Caco-2 (cell line): Measurements from ENCODE around the gene TRAF4. TPM values are rescaled to one million over a fixed set of nuclear protein-coding genes. Genes with fewer than 3 reads are reported as not detected.

Experiments
- BruUV-seq: library from RNA; stranded (reverse); fragments of 400-500 nt; replicated peaks from 2 replicates; lab custom pipeline; 2021; lab: Mats Ljungman, UMichigan
- CTCF ChIA-PET: fragments of 300-600 bp; sonication (Branson Sonifier 250); formaldehyde crosslinking; loops from one replicate; lab custom pipeline; 2022; ENCODE audit warnings: antibody characterized with exemption; lab: Charles Lee
- POLR2A ChIA-PET: fragments of 300-600 bp; sonication (Branson Sonifier 250); formaldehyde crosslinking; loops from one replicate; lab custom pipeline; 2022; ENCODE audit warnings: antibody characterized with exemption; lab: Charles Lee
- DNase-seq, 2 experiments: peaks; one replicate each; pipeline versions ENCODE4 v3.0.0 to v3.0.0-alpha.2; 2020 to 2022
- H3K27me3 ChIP-seq: replicated peaks from 2 replicates; pipeline ENCODE4 v1.6.0; 2011; ENCODE audit warnings: low read length; ENCODE audit not compliant: control insufficient read depth, insufficient read depth
- H3K36me3 ChIP-seq: 2 replicates; pipeline ENCODE4 v1.5.1; 2011; ENCODE audit warnings: low read length; ENCODE audit not compliant: control insufficient read depth, insufficient read depth
- H3K4me1 ChIP-seq: fragments of 250-450 bp; sonication (Bioruptor Pico); 2 replicates; pipeline ENCODE4 v1.5.1; 2020; ENCODE audit warnings: mild to moderate bottlenecking
- H3K4me3 ChIP-seq: 2 replicates; pipeline ENCODE4 v1.5.1; 2011; ENCODE audit warnings: low read depth, mild to moderate bottlenecking, control low read depth, low read length
- H3K9me3 ChIP-seq: fragments of 250-450 bp; sonication (Bioruptor Pico); 2 replicates; pipeline ENCODE4 v1.5.1; 2020; ENCODE audit warnings: mild to moderate bottlenecking, moderate library complexity
- H3K27ac Mint-ChIP-seq: one replicate; pipeline ENCODE4 v1.8.0; 2022; ENCODE audit warnings: mixed read lengths; ENCODE audit not compliant: unreplicated experiment
- H3K27me3 Mint-ChIP-seq: one replicate; pipeline ENCODE4 v1.8.0; 2022; ENCODE audit warnings: mixed read lengths; ENCODE audit not compliant: insufficient read depth, unreplicated experiment
- H3K36me3 Mint-ChIP-seq: one replicate; pipeline ENCODE4 v1.8.0; 2022; ENCODE audit warnings: mild to moderate bottlenecking, mixed read lengths; ENCODE audit not compliant: insufficient read depth, unreplicated experiment
- H3K4me1 Mint-ChIP-seq: one replicate; pipeline ENCODE4 v1.8.0; 2022; ENCODE audit warnings: low read depth, mixed read lengths; ENCODE audit not compliant: unreplicated experiment
- H3K4me3 Mint-ChIP-seq: one replicate; pipeline ENCODE4 v1.8.0; 2022; ENCODE audit warnings: mild to moderate bottlenecking, moderate library complexity, mixed read lengths; ENCODE audit not compliant: unreplicated experiment
- H3K9me3 Mint-ChIP-seq: one replicate; pipeline ENCODE4 v1.8.0; 2022; ENCODE audit warnings: mixed read lengths; ENCODE audit not compliant: unreplicated experiment
- CTCF ChIP-seq, 2 experiments: fragments of 200-600 bp in 1 of 2; IDR thresholded peaks; 1 replicate in 1 of 2; 2 replicates in 1 of 2; pipeline versions ENCODE4 v1.5.1 to v1.8.0; 2011 to 2022; ENCODE audit warnings: antibody characterized with exemption in 1 of 2, control low read depth in 1 of 2, inconsistent platforms in 1 of 2, low read depth in 1 of 2, low read length in 1 of 2, mild to moderate bottlenecking in 1 of 2, moderate library complexity in 1 of 2; ENCODE audit not compliant: insufficient read depth in 1 of 2, severe bottlenecking in 1 of 2, unreplicated experiment in 1 of 2
- intact Hi-C: fragments of 100-400 bp; cut with micrococcal nuclease; formaldehyde crosslinking; loops from one replicate; pipeline ENCODE4 v1.10.0; 2022; ENCODE audit not compliant: unreplicated experiment
- total RNA-seq: library from RNA; stranded (reverse); gene quantifications from 2 replicates; pipeline ENCODE4 v1.2.3, GENCODE V29; 2022

The TRAF4 gene
- total RNA-seq, 1 experiment from 2014 or later, result 140 TPM

GRCh38 chr17:28749516-28750177 is 5.8 kb downstream of the TRAF4 start:
- Histone ChIP-seq H3K4me3 (no peak overlapping the region), H3K27me3 (no peaks in the 10 kb centered on the region), H3K4me1 (peaks cover 28% of the 10 kb centered on the region), H3K36me3 (peaks cover 24% of the 10 kb centered on the region), H3K9me3 (no peaks in the 10 kb centered on the region)
- H3K27ac Mint-ChIP-seq, result peak overlapping the region; percentile 81
- TF ChIP-seq CTCF (IDR thresholded peaks at IDR 0.05; ENCODE audit: insufficient read depth in 1 of 2, low read depth in 1 of 2, low read length in 1 of 2, severe bottlenecking in 1 of 2, unreplicated experiment in 1 of 2), result no peak
- peaks cover 12% of the 10 kb centered on the region for H3K4me1 Mint-ChIP-seq
- DNase-seq, result no peak
- H3K4me3 Mint-ChIP-seq, result no peak overlapping the region
- H3K27me3 Mint-ChIP-seq, result no peaks in the 10 kb centered on the region
- BruUV-seq, result no TSS peak
- POLR2A ChIA-PET, result interaction anchor here (1.0 to 8.1 kb wide), 4 partner anchors 22 to 39 kb away, joined by 3 to 165 read pairs (median 36); partner anchors contain the start of genes NEK8, RPL23A and TLCD1
- intact Hi-C loops, result loop anchor here (1.0 kb wide), 1 partner anchor 22 kb away; no protein-coding TSS in a partner anchor
- CTCF ChIA-PET, result interaction anchor here (0.5 to 9.5 kb wide), 18 partner anchors 9 to 559 kb away, joined by 3 to 324 read pairs (median 4); partner anchors contain the start of genes NEK8, PHF12, RPL23A and SDF2
- peaks cover 92% of the 10 kb centered on the region for H3K36me3 Mint-ChIP-seq
- no peaks in the 10 kb centered on the region for H3K9me3 Mint-ChIP-seq

- no peak overlapping the region for H3K4me3 ChIP-seq
- TSS peak; percentile 17 for BruUV-seq
- no peak overlapping the region for H3K27ac Mint-ChIP-seq
- peaks cover 92% of the 10 kb centered on the region for H3K36me3 Mint-ChIP-seq
- CTCF ChIA-PET, result interaction anchor here (0.5 to 9.5 kb wide), 20 partner anchors 8 to 560 kb away, joined by 3 to 324 read pairs (median 4); partner anchors contain the start of genes NEK8, PHF12, RPL23A and SDF2
- TF ChIP-seq CTCF (IDR thresholded peaks at IDR 0.05; ENCODE audit: insufficient read depth in 1 of 2, low read depth in 1 of 2, low read length in 1 of 2, severe bottlenecking in 1 of 2, unreplicated experiment in 1 of 2), result peak; percentile 99 to 100
- no peaks in the 10 kb centered on the region for H3K9me3 Mint-ChIP-seq
- H3K27me3 ChIP-seq, result no peaks in the 10 kb centered on the region
- H3K27me3 Mint-ChIP-seq, result no peaks in the 10 kb centered on the region
- POLR2A ChIA-PET, result interaction anchor here (0.5 to 4.4 kb wide), 3 partner anchors 23 to 31 kb away, joined by 3 to 68 read pairs (median 4); partner anchors contain the start of genes NEK8 and RPL23A
- peaks cover 28% of the 10 kb centered on the region for H3K4me1 ChIP-seq
- intact Hi-C loops, result loop anchor here (1.0 kb wide), 1 partner anchor 23 kb away; no protein-coding TSS in a partner anchor
- H3K9me3 ChIP-seq, result no peaks in the 10 kb centered on the region
- no peak overlapping the region for H3K4me3 Mint-ChIP-seq
- H3K36me3 ChIP-seq, result peaks cover 24% of the 10 kb centered on the region
- DNase-seq, result peak; percentile 95 to 96
- H3K4me1 Mint-ChIP-seq, result peaks cover 12% of the 10 kb centered on the region
Measured at GRCh38 chr17:28750178-28751047, 6.6 kb downstream of the TRAF4 start.
